Vagina (tissue), 2 donors: ENCODE results near the gene BBOX1.
"Not testable (repeated sequence)": the region's sequence is repeated elsewhere in the genome, so short reads cannot be mapped to it uniquely, and the experiment has no call there.

Experiments
- CTCF ChIP-seq, 3 experiments: fragments of 450-650 bp in 2 of 3; fragments of 200-600 bp in 1 of 3; sonication (generic) in 1 of 3; IDR thresholded peaks; one replicate each; pipeline ENCODE4 v1.5.1; 2017 to 2019; ENCODE audit warnings: antibody characterized with exemption in 3 of 3, mild to moderate bottlenecking in 2 of 3, moderate library complexity in 2 of 3
- POLR2A ChIP-seq, 2 donors: fragments of 450-650 bp; IDR thresholded peaks; one replicate each; pipeline ENCODE4 v1.6.1; 2017; ENCODE audit warnings: antibody characterized with exemption in 2 of 2, mild to moderate bottlenecking in 2 of 2, moderate library complexity in 2 of 2
- POLR2AphosphoS5 ChIP-seq, 2 donors: sonication (generic); formaldehyde crosslinking; IDR thresholded peaks; one replicate each; pipeline ENCODE4 v1.9.0; 2017; ENCODE audit warnings: antibody characterized with exemption in 2 of 2, mild to moderate bottlenecking in 2 of 2, low read depth in 1 of 2; ENCODE audit not compliant: insufficient read depth in 1 of 2

DNA sequence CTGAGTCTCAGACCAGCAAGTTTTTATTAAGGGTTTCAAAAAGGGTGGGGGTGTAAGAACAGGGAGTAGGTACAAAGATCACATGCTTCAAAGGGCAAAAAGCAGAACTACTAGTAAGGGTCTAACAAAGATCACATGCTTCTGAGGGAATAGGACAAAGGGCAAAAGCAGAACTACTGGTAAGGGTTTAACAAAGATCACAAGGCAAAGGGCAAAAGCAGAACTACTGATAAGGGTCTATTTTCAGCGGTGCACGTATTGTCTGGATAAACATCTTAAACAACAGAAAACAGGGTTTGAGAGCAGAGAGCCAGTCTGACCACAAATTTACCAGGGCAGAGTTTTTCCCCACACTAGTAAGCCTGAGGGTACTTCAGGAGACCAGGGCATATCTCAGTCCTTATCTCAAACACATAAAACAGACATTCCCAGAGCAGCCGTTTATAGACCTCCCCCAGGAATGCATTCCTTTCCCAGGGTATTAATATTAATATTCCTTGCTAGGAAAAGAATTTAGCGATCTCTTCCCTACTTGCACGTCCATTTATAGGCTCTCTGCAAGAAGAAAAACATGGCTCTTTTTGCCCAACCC lies 49.8 kb downstream of the BBOX1 start:
- TF ChIP-seq CTCF (IDR thresholded peaks at IDR 0.05); POLR2A (IDR thresholded peaks at IDR 0.05); POLR2AphosphoS5 (IDR thresholded peaks at IDR 0.05; ENCODE audit: insufficient read depth in 1 of 2, low read depth in 1 of 2): not testable (repeated sequence)
